Spleen (tissue), 7 donors: ENCODE data around the gene ANO2.

Source experiments
- POLR2AphosphoS5 ChIP-seq, 3 donors: sonication (generic); formaldehyde crosslinking; IDR thresholded peaks; one replicate each; pipeline ENCODE4 v1.5.1; 2017; ENCODE audit warnings: antibody characterized with exemption in 3 of 3
- TF ChIP-seq, protein P1 (sequence below), 11 experiments: fragments of 200-600 bp in 7 of 11; fragments of 450-650 bp in 4 of 11; sonication (generic) in 4 of 11; IDR thresholded peaks in 8 of 11; conservative IDR thresholded peaks in 3 of 11; 1 replicate in 7 of 11; 2 replicates in 4 of 11; pipeline versions ENCODE4 v1.4.0 to v1.8.0; 2016 to 2021; ENCODE audit warnings: antibody characterized with exemption in 11 of 11, inconsistent platforms in 4 of 11, mild to moderate bottlenecking in 1 of 11
- donor health status: DM: no; HTN: no; CAD: no; lungs with moderate emphysema.
- donor health status: DM: no; HTN: no; CAD: no.
- donor health status: DM: no; HTN: no; CAD: no.

DNA sequence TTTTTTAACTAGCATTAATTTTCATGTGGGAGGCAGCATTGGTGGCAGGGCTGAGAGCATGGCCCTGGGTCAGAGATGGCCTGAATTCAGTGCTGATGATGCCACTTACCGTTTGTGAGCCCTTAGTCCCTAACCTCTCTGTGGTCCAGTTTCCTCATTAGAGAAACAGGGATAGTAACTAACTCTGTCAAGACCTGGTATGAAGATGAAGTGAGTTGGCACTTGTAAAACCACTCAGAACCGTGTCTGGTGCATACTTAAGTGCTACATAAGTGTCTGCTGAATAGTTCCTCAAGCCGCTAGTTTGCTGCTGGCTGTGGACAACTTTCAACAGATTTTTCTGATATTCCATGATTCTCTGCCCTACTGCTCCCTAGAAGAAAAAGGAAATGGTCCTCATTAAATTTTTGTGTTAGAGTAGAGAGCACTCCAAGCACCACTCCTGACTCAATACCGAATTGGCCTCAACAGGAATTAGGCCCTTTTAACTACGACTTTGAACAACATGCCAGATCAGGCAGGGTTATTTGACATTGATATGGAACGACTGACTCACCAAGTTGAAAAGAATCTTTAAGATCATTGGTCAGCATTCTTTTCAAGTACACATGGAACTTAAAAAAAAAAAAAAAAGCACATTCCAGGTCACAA lies 250.2 kb downstream of the ANO2 start:
- TF ChIP-seq, protein P1, sequence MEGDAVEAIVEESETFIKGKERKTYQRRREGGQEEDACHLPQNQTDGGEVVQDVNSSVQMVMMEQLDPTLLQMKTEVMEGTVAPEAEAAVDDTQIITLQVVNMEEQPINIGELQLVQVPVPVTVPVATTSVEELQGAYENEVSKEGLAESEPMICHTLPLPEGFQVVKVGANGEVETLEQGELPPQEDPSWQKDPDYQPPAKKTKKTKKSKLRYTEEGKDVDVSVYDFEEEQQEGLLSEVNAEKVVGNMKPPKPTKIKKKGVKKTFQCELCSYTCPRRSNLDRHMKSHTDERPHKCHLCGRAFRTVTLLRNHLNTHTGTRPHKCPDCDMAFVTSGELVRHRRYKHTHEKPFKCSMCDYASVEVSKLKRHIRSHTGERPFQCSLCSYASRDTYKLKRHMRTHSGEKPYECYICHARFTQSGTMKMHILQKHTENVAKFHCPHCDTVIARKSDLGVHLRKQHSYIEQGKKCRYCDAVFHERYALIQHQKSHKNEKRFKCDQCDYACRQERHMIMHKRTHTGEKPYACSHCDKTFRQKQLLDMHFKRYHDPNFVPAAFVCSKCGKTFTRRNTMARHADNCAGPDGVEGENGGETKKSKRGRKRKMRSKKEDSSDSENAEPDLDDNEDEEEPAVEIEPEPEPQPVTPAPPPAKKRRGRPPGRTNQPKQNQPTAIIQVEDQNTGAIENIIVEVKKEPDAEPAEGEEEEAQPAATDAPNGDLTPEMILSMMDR (IDR thresholded peaks at IDR 0.05 in 8 of 11, conservative IDR thresholded peaks at IDR 0.05 in 3 of 11): no peak
- TF ChIP-seq POLR2AphosphoS5 (IDR thresholded peaks at IDR 0.05): no peak
